HG03571 (cell line): ENCODE data around the gene TKTL1.
"Not testable (repeated sequence)": the region's sequence is repeated elsewhere in the genome, so short reads cannot be mapped to it uniquely, and the experiment has no call there.

Source experiments
- ATAC-seq: cut with Tn5 transposase; IDR thresholded peaks from one replicate; pipeline ENCODE4 v1.9.1; 2021; ENCODE audit not compliant: unreplicated experiment

TKTL1 gene

GRCh38 chrX:154341399-154342298 is 46.1 kb downstream of the TKTL1 start:
- peak; percentile 72 for ATAC-seq

GRCh38 chrX:154343063-154343462 is 47.5 kb downstream of the TKTL1 start:
- ATAC-seq = not testable (repeated sequence)

GRCh38 chrX:154343620-154344019 is 48.0 kb downstream of the TKTL1 start:
- not testable (repeated sequence) for ATAC-seq

- no peak for ATAC-seq
Measured at GRCh38 chrX:154348114-154348531, 52.5 kb downstream of the TKTL1 start.

- no peak for ATAC-seq
Measured at GRCh38 chrX:154348646-154349358, 53.2 kb downstream of the TKTL1 start.

- no peak for ATAC-seq
Measured at GRCh38 chrX:154349359-154349935, 53.9 kb downstream of the TKTL1 start.

- no peak for ATAC-seq
Measured at GRCh38 chrX:154349979-154350378, 54.4 kb downstream of the TKTL1 start.

GRCh38 chrX:154350429-154351182 is 55.0 kb downstream of the TKTL1 start:
- ATAC-seq = no peak

- no peak for ATAC-seq
Measured at GRCh38 chrX:154351183-154352011, 55.8 kb downstream of the TKTL1 start.

- ATAC-seq = no peak
Measured at GRCh38 chrX:154352012-154352401, 56.4 kb downstream of the TKTL1 start.

- no peak for ATAC-seq
Measured at GRCh38 chrX:154352466-154352865, 56.9 kb downstream of the TKTL1 start.

GRCh38 chrX:154353172-154353843 is 57.7 kb downstream of the TKTL1 start:
- ATAC-seq = no peak

GRCh38 chrX:154354013-154354412 is 58.4 kb downstream of the TKTL1 start:
- ATAC-seq = no peak

- ATAC-seq = no peak
Measured at GRCh38 chrX:154354516-154354915, 58.9 kb downstream of the TKTL1 start.

- ATAC-seq = no peak
Measured at GRCh38 chrX:154355094-154355775, 59.6 kb downstream of the TKTL1 start.

- no peak for ATAC-seq
Measured at GRCh38 chrX:154355776-154356140, 60.2 kb downstream of the TKTL1 start.

GRCh38 chrX:154356596-154356995 is 61.0 kb downstream of the TKTL1 start:
- no peak for ATAC-seq

- ATAC-seq = no peak
Measured at GRCh38 chrX:154357205-154357604, 61.6 kb downstream of the TKTL1 start.

- ATAC-seq = no peak
Measured at GRCh38 chrX:154358011-154358410, 62.4 kb downstream of the TKTL1 start.
